Measurements from ENCODE around the gene OAS2. TPM values are rescaled to one million over a fixed set of nuclear protein-coding genes. Genes with fewer than 3 reads are reported as not detected.

The OAS2 gene
- total and polyA plus RNA-seq, 7 experiments from 2014 or later = 29.9 to 238 (median 63.6) TPM

DNA sequence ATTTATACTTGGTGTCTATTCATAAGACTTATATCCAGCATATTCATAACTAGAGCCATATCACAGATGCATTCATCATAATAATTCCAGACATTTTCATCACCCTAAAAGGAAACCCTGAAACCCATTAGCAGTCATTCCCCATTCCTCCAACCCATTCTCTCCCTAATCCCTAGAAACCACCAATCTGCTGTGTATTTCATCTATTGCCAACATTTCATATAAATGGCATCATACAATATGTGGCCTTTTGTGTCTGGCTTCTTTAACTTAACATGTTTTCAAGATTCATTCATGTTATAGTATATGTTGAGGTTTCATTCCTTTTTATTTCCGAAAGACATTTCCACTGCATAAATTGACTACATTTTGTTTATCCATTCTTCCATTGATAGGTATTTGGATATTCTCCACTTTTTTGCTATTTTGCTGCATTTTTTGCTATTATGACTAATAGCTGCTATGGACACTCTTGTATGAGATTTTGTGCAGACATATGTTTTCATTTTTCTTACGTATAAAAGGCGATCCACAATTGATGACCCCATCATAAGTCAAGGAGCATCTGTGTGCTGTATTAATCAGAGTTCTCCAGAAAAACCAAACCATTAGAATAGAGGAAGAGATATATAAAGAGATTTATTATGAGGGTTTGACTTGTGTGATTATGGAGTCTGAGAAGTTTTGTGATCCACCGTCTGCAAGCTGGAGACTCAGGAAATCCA lies 5.1 kb upstream of the OAS2 start:
- H3K27ac Mint-ChIP-seq = peak overlapping the region in 2 of 9 donors; percentile 32 to 53
- H3K27ac ChIP-seq (ENCODE audit: low read depth, low read length) = no peak overlapping the region
- ATAC-seq (no peak), DNase-seq (no peak)
- ChIA-PET POLR2A (interaction anchor here (1.1 kb wide), 1 partner anchor 20 kb away, joined by 3 read pairs; no protein-coding TSS in a partner anchor), CTCF (no interaction called here)
- H3K4me3 Mint-ChIP-seq = no peak overlapping the region
- no peaks in the 10 kb centered on the region for H3K9me3 Mint-ChIP-seq
- no peak overlapping the region for H3K4me3 ChIP-seq (ENCODE audit: low read length)
- no peaks in the 10 kb centered on the region for H3K9me3 ChIP-seq (ENCODE audit: control insufficient read depth in 2 of 3, low read length in 3 of 3)
- no peaks in the 10 kb centered on the region for H3K27me3 Mint-ChIP-seq
- H3K4me1 Mint-ChIP-seq = peaks cover 0 to 43% (median 8%) of the 10 kb centered on the region in 7 donors
- peaks cover 0 to 18% (median 0%) of the 10 kb centered on the region in 3 experiments for H3K36me3 ChIP-seq (ENCODE audit: control insufficient read depth in 2 of 3, insufficient read depth in 3 of 3, low read length in 3 of 3)
- H3K4me1 ChIP-seq (ENCODE audit: control insufficient read depth in 2 of 2, insufficient read depth in 2 of 2, low read length in 2 of 2) = peaks cover 12 to 14% of the 10 kb centered on the region in 2 donors
- H3K27me3 ChIP-seq (ENCODE audit: control insufficient read depth in 2 of 2, insufficient read depth in 2 of 2, low read length in 2 of 2) = no peaks in the 10 kb centered on the region
- peaks cover 0 to 56% (median 26%) of the 10 kb centered on the region in 5 donors for H3K36me3 Mint-ChIP-seq
- intact Hi-C loops (cut with micrococcal nuclease) = no loop called here

DNA sequence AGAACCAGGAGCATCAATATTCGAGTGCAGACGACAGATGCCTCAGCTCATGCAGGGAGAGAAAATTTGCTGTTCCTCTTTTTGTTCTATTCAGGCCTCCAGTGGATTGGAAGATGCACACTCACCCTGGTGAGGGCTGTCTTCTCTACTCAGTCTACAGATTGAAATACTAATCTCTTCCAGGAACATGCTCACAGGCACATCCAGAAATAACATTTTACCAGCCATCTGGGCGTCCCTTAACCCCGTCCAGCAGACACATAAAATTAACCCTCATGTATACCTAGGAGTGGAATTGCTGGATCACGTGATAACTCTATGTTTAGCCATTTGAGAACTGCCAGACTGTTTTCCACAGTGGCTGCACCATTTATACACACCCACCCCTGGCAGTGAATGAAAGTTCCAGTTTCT lies 4.5 kb upstream of the OAS2 start:
- H3K27me3 ChIP-seq (ENCODE audit: control insufficient read depth in 2 of 2, insufficient read depth in 2 of 2, low read length in 2 of 2) = no peaks in the 10 kb centered on the region
- POLR2A ChIA-PET = no interaction called here
- H3K36me3 ChIP-seq (ENCODE audit: control insufficient read depth in 2 of 3, insufficient read depth in 3 of 3, low read length in 3 of 3) = peaks cover 0 to 17% (median 0%) of the 10 kb centered on the region in 3 experiments
- peaks cover 0 to 43% (median 8%) of the 10 kb centered on the region in 7 donors for H3K4me1 Mint-ChIP-seq
- intact Hi-C loops (cut with micrococcal nuclease) = no loop called here
- H3K4me1 ChIP-seq (ENCODE audit: control insufficient read depth in 2 of 2, insufficient read depth in 2 of 2, low read length in 2 of 2) = peaks cover 12 to 14% of the 10 kb centered on the region in 2 donors
- H3K36me3 Mint-ChIP-seq = peaks cover 0 to 56% (median 23%) of the 10 kb centered on the region in 5 donors
- H3K27ac Mint-ChIP-seq = peak overlapping the region in 2 of 9 donors; percentile 32 to 53
- no peak overlapping the region for H3K27ac ChIP-seq (ENCODE audit: low read depth, low read length)
- no peak for ATAC-seq
- H3K4me3 ChIP-seq (ENCODE audit: low read length) = no peak overlapping the region
- H3K4me3 Mint-ChIP-seq = no peak overlapping the region
- no peaks in the 10 kb centered on the region for H3K9me3 ChIP-seq (ENCODE audit: control insufficient read depth in 2 of 3, low read length in 3 of 3)
- H3K9me3 Mint-ChIP-seq = no peaks in the 10 kb centered on the region
- CTCF ChIA-PET = no interaction called here
- H3K27me3 Mint-ChIP-seq = no peaks in the 10 kb centered on the region
- no peak for DNase-seq

DNA sequence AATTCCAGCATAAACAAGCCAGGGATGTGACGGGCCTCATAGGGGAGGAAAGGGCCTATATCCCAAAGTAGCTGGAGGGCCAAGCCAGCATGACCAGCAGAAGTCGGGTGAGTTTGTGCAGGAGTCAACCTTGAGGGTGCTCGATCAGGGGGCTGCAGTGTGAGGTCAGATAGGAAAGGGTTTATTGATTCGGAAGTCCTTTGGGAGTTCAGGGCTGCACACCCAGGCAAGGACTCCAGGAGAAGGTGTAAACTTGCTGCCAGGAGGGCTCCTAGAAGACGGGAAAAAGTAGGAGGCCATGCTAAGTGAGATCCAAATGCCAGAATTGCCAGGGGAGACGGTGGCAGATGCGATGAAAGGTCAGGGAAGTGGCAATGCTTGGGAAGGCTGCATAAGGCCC lies 3.4 kb upstream of the OAS2 start:
- H3K9me3 Mint-ChIP-seq = no peaks in the 10 kb centered on the region
- no peaks in the 10 kb centered on the region for H3K27me3 ChIP-seq (ENCODE audit: control insufficient read depth in 2 of 2, insufficient read depth in 2 of 2, low read length in 2 of 2)
- CTCF ChIA-PET = interaction anchor here (1.5 kb wide), 1 partner anchor 68 kb away, joined by 4 read pairs; the partner anchor contains the start of gene OAS1
- intact Hi-C loops (cut with micrococcal nuclease) = no loop called here
- DNase-seq (no peak), ATAC-seq (no peak)
- POLR2A ChIA-PET = no interaction called here
- H3K9me3 ChIP-seq (ENCODE audit: control insufficient read depth in 2 of 3, low read length in 3 of 3) = no peaks in the 10 kb centered on the region
- peak overlapping the region in 1 of 10 donors; percentile 25 for H3K4me3 Mint-ChIP-seq
- H3K4me1 ChIP-seq (ENCODE audit: control insufficient read depth in 2 of 2, insufficient read depth in 2 of 2, low read length in 2 of 2) = peaks cover 12 to 18% of the 10 kb centered on the region in 2 donors
- H3K36me3 ChIP-seq (ENCODE audit: control insufficient read depth in 2 of 3, insufficient read depth in 3 of 3, low read length in 3 of 3) = peaks cover 0 to 7% (median 0%) of the 10 kb centered on the region in 3 experiments
- peak overlapping the region in 7 of 9 donors; percentile 9 to 65 (median 35) for H3K27ac Mint-ChIP-seq
- H3K36me3 Mint-ChIP-seq = peaks cover 0 to 57% (median 15%) of the 10 kb centered on the region in 5 donors
- peaks cover 0 to 44% (median 8%) of the 10 kb centered on the region in 7 donors for H3K4me1 Mint-ChIP-seq
- no peaks in the 10 kb centered on the region for H3K27me3 Mint-ChIP-seq
- no peak overlapping the region for H3K4me3 ChIP-seq (ENCODE audit: low read length)
- H3K27ac ChIP-seq (ENCODE audit: low read depth, low read length) = no peak overlapping the region

DNA sequence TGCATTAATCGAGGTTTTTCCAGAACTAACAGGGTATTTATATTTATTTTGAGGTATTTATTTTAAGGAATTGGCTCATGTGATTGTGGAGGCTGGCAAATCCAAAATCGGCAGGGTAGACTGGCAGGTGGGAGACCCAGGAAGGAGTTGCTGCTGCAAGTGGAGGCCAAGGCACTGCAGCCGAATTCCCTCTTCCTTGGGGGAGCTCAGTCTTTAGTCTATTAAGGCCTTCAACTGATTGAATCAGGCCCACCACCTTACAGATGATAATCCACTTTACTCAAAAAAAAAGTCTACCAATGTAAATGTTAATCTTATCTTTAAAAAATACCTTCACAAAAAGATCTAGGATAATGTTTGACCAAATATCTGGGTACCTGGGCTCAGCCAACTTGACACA lies 1.2 kb upstream of the OAS2 start:
- intact Hi-C loops (cut with micrococcal nuclease) = no loop called here
- Mint-ChIP-seq H3K4me3 (peak overlapping the region in 8 of 10 donors; percentile 6 to 96 (median 48)), H3K27ac (peak overlapping the region; percentile 97 to 100 (median 99)), H3K27me3 (no peaks in the 10 kb centered on the region), H3K36me3 (peaks cover 0 to 58% (median 10%) of the 10 kb centered on the region in 5 donors), H3K4me1 (peaks cover 21 to 52% (median 30%) of the 10 kb centered on the region in 7 donors), H3K9me3 (peaks cover 0 to 9% (median 3%) of the 10 kb centered on the region in 11 donors)
- H3K4me3 ChIP-seq (ENCODE audit: low read length) = peak overlapping the region; percentile 99
- no peak for DNase-seq
- H3K27me3 ChIP-seq (ENCODE audit: control insufficient read depth in 2 of 2, insufficient read depth in 2 of 2, low read length in 2 of 2) = no peaks in the 10 kb centered on the region
- H3K4me1 ChIP-seq (ENCODE audit: control insufficient read depth in 2 of 2, insufficient read depth in 2 of 2, low read length in 2 of 2) = peaks cover 24 to 36% of the 10 kb centered on the region in 2 donors
- no peaks in the 10 kb centered on the region for H3K9me3 ChIP-seq (ENCODE audit: control insufficient read depth in 2 of 3, low read length in 3 of 3)
- no peak for ATAC-seq
- H3K36me3 ChIP-seq (ENCODE audit: control insufficient read depth in 2 of 3, insufficient read depth in 3 of 3, low read length in 3 of 3) = peaks cover 0 to 4% (median 0%) of the 10 kb centered on the region in 3 experiments
- H3K27ac ChIP-seq (ENCODE audit: low read depth, low read length) = peak overlapping the region; percentile 89
- ChIA-PET CTCF (interaction anchor here (1.4 to 2.3 kb wide), 3 partner anchors 40 to 77 kb away, joined by 3 to 13 read pairs (median 10); partner anchors contain the start of gene OAS1), POLR2A (interaction anchor here (1.1 to 4.9 kb wide), 7 partner anchors 8 to 70 kb away, joined by 3 to 43 read pairs (median 24); partner anchors contain the start of gene OAS1)

DNA sequence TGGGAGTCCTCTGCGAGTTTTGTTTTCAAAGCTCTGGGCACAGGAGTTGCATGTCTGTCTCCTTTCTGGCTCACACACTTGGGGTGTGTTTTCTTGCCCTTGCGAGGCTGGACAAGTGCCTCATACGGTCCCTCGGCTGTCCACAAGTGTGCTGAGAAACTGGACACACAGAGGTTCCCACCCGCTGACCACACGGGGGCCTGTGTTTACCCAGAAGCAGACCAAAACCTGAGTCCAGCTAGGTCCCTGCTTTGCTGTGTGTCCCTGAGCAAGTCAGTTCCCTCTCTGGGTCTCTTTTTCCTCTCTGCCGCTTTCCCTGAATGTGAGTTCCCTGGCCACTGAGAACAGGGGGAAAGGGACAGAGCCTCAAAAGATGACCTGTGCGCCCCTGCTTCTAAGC lies 678 bp upstream of the OAS2 start:
- Histone ChIP-seq H3K36me3 (ENCODE audit: control insufficient read depth in 2 of 3, insufficient read depth in 3 of 3, low read length in 3 of 3) (peaks cover 0 to 4% (median 0%) of the 10 kb centered on the region in 3 experiments), H3K27ac (ENCODE audit: low read depth, low read length) (peak overlapping the region; percentile 89), H3K27me3 (ENCODE audit: control insufficient read depth in 2 of 2, insufficient read depth in 2 of 2, low read length in 2 of 2) (no peaks in the 10 kb centered on the region), H3K4me3 (ENCODE audit: low read length) (peak overlapping the region; percentile 99), H3K9me3 (ENCODE audit: control insufficient read depth in 2 of 3, low read length in 3 of 3) (no peaks in the 10 kb centered on the region), H3K4me1 (ENCODE audit: control insufficient read depth in 2 of 2, insufficient read depth in 2 of 2, low read length in 2 of 2) (peaks cover 29 to 36% of the 10 kb centered on the region in 2 donors)
- Mint-ChIP-seq H3K27me3 (no peaks in the 10 kb centered on the region), H3K36me3 (peaks cover 4 to 59% (median 15%) of the 10 kb centered on the region in 5 donors), H3K4me3 (peak overlapping the region; percentile 87 to 100 (median 96)), H3K27ac (peak overlapping the region; percentile 97 to 100 (median 99)), H3K9me3 (peaks cover 0 to 14% (median 5%) of the 10 kb centered on the region in 11 donors), H3K4me1 (peaks cover 26 to 57% (median 35%) of the 10 kb centered on the region in 7 donors)
- ChIA-PET CTCF (interaction anchor here (1.0 to 4.9 kb wide), 5 partner anchors 14 to 77 kb away, joined by 3 to 61 read pairs (median 10); partner anchors contain the start of gene OAS1), POLR2A (interaction anchor here (0.7 to 4.9 kb wide), 16 partner anchors 9 to 357 kb away, joined by 3 to 43 read pairs (median 6); partner anchors contain the start of genes DDX54, OAS1, OAS3 and RITA1)
- no peak for ATAC-seq
- no peak for DNase-seq
- intact Hi-C loops (cut with micrococcal nuclease) = loop anchor here (1.0 to 2.0 kb wide), 10 partner anchors 11 to 381 kb away; partner anchors contain the start of genes DDX54 (in 1 of the 2), OAS3 (in 1 of the 2), PLBD2 (in 1 of the 2) and RITA1 (in 1 of the 2)

DNA sequence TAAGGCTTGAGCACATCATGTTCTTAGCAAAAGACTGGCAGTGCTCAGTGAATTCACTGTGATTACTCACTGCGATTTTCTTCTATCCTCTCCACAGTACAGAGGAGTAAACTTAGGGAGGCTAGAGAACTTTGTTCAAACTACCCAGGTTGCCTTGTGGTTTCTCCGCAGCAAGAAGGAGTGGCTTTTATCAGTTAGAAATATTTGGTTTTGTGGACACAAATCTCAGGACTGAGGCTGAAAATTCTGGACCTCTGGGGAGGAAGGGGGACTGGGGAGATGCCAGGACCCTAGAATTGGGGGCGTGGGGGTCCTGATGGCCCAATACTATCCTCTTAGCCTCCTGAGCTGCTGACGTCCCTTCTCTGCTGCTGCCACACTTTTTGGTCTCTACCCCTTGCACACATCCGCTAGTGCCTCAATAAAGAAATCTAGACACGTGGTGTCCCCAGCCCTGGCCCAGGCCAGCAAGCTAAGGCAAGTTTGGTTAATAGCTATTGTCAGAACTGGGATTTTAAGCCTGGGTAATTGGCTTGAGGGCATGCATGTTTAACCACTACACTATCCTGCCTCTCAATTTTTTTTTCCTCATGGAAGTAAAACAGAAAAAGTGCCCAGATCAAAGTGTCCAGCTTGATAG lies 842 bp downstream of the OAS2 start:
- Mint-ChIP-seq H3K4me3 (peak overlapping the region; percentile 87 to 100 (median 96)), H3K27me3 (no peaks in the 10 kb centered on the region), H3K9me3 (peaks cover under 1 to 23% (median 7%) of the 10 kb centered on the region in 11 donors), H3K36me3 (peaks cover 7 to 62% (median 23%) of the 10 kb centered on the region in 5 donors), H3K4me1 (peaks cover 33 to 67% (median 50%) of the 10 kb centered on the region in 7 donors), H3K27ac (peak overlapping the region; percentile 97 to 100 (median 99))
- peak; percentile 26 for ATAC-seq
- peaks cover 41% of the 10 kb centered on the region in 2 donors for H3K4me1 ChIP-seq (ENCODE audit: control insufficient read depth in 2 of 2, insufficient read depth in 2 of 2, low read length in 2 of 2)
- ChIA-PET POLR2A (interaction anchor here (0.5 to 4.9 kb wide), 14 partner anchors 10 to 356 kb away, joined by 3 to 43 read pairs (median 6); partner anchors contain the start of genes OAS1, OAS3 and TPCN1), CTCF (interaction anchor here (0.6 to 4.9 kb wide), 4 partner anchors 13 to 197 kb away, joined by 3 to 61 read pairs (median 12); partner anchors contain the start of gene OAS1)
- peak overlapping the region; percentile 99 for H3K4me3 ChIP-seq (ENCODE audit: low read length)
- intact Hi-C loops (cut with micrococcal nuclease) = loop anchor here in 1 of 2 donors (2.0 kb wide), 1 partner anchor 242 kb away; the partner anchor contains the start of gene TPCN1
- H3K27me3 ChIP-seq (ENCODE audit: control insufficient read depth in 2 of 2, insufficient read depth in 2 of 2, low read length in 2 of 2) = no peaks in the 10 kb centered on the region
- no peaks in the 10 kb centered on the region for H3K9me3 ChIP-seq (ENCODE audit: control insufficient read depth in 2 of 3, low read length in 3 of 3)
- DNase-seq = peak in 8 of 9 donors; percentile 21 to 50 (median 40)
- peaks cover 0 to 4% (median 0%) of the 10 kb centered on the region in 3 experiments for H3K36me3 ChIP-seq (ENCODE audit: control insufficient read depth in 2 of 3, insufficient read depth in 3 of 3, low read length in 3 of 3)
- peak overlapping the region; percentile 89 for H3K27ac ChIP-seq (ENCODE audit: low read depth, low read length)
